ENCODE data around the gene POLD3. TPM values are rescaled to one million over a fixed set of nuclear protein-coding genes. Genes with fewer than 3 reads are reported as not detected.

The POLD3 gene
- total RNA-seq, 1 donor from 2014 or later, result 27.9 TPM

DNA sequence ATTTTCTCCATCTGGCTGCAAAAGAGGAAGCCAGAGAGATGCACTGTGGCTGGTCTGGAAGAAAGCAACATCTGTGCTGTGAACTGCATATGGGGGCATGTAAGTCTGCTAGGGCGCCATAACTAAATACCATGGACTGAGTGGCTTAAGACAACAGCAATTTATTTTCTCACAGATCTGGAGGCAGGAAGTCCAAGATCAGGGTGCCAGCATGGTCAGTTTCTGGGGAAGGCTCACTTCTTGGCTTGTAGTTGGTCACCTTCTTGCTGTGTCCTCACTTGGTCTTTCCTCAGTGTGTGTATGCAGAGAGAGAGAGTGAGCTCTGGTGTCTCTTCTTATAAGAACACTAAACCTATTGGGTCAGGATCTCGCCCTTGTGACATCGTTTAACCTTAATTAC is 34.9 kb upstream of the POLD3 start:
- H3K27me3 Mint-ChIP-seq, result no peaks in the 10 kb centered on the region
- DNase-seq (ENCODE audit: low spot score, unreplicated experiment), result no peak
- H3K4me3 Mint-ChIP-seq (ENCODE audit: low read depth), result no peak overlapping the region
- peaks cover 1% of the 10 kb centered on the region for H3K36me3 Mint-ChIP-seq (ENCODE audit: insufficient read depth)
- no peak overlapping the region for H3K27ac Mint-ChIP-seq
- H3K9me3 Mint-ChIP-seq (ENCODE audit: low read depth), result peaks cover 11% of the 10 kb centered on the region
- no peaks in the 10 kb centered on the region for H3K4me1 Mint-ChIP-seq (ENCODE audit: low read depth)
- TF ChIP-seq, protein P1, sequence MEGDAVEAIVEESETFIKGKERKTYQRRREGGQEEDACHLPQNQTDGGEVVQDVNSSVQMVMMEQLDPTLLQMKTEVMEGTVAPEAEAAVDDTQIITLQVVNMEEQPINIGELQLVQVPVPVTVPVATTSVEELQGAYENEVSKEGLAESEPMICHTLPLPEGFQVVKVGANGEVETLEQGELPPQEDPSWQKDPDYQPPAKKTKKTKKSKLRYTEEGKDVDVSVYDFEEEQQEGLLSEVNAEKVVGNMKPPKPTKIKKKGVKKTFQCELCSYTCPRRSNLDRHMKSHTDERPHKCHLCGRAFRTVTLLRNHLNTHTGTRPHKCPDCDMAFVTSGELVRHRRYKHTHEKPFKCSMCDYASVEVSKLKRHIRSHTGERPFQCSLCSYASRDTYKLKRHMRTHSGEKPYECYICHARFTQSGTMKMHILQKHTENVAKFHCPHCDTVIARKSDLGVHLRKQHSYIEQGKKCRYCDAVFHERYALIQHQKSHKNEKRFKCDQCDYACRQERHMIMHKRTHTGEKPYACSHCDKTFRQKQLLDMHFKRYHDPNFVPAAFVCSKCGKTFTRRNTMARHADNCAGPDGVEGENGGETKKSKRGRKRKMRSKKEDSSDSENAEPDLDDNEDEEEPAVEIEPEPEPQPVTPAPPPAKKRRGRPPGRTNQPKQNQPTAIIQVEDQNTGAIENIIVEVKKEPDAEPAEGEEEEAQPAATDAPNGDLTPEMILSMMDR (IDR thresholded peaks at IDR 0.05; ENCODE audit: unreplicated experiment), result no peak

DNA sequence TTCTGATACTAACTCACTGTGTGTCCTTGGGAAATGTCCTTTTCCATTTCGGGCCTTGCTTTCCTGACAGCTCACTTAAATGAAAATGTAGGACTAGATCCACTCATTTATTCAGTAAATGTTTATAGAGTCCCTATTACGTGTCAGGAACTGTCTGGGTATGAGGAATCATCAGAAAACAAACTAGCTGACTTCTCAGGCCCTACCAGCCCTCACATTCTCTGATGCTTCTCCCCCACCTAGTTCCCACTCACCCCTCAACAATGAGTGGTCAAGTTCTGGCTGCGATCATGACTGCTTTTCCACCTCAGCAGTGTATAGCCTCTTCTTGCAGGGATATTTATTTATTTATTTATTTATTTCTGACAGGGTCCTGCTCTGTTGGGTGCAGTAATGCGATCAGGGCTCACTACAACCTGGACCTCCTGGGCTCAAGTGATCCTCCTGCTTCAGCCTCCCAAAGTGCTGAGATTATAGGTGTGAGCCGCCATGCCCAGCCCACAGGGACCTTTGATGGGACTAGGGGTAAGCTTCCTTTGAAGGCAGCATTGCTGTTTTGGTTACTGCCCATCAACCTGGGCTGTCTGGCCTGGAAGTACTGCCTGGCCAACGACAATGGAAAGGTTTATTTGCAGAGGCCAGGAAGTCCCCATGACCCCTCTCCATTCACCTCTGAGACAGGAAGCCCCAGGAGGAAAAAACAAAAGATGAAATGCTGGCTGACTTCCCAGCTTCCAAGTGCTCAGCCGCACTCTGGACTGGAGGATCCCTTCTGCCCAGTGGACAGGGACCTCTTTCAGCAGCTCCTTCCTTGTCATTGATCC is 33.1 kb upstream of the POLD3 start:
- Mint-ChIP-seq H3K36me3 (ENCODE audit: insufficient read depth) (peaks cover 1% of the 10 kb centered on the region), H3K27me3 (no peaks in the 10 kb centered on the region), H3K4me1 (ENCODE audit: low read depth) (no peaks in the 10 kb centered on the region), H3K4me3 (ENCODE audit: low read depth) (no peak overlapping the region), H3K27ac (no peak overlapping the region), H3K9me3 (ENCODE audit: low read depth) (peaks cover 11% of the 10 kb centered on the region)
- TF ChIP-seq, protein P1 (IDR thresholded peaks at IDR 0.05; ENCODE audit: unreplicated experiment), result no peak
- DNase-seq (ENCODE audit: low spot score, unreplicated experiment), result no peak

DNA sequence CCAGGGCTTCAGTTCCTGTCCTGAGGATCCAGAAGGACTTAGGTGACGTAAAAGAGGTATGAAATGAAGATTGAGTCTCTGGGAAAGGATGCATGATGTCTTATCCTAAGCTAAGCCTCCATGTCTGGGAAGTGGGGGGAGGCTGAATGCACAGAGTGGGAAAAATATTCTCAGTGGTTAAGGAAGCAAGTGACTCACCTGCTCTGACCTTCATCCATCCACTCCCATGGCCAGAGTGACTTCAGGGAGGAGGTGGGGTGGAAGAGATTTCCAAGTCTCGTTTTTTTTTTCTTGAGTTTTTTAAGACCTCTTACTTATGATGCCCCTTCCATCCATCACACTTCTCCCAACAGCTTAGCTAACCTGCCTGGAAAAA is 32.5 kb upstream of the POLD3 start:
- TF ChIP-seq, protein P1 (IDR thresholded peaks at IDR 0.05; ENCODE audit: unreplicated experiment), result no peak
- Mint-ChIP-seq H3K9me3 (ENCODE audit: low read depth) (peaks cover 11% of the 10 kb centered on the region), H3K27me3 (no peaks in the 10 kb centered on the region), H3K4me1 (ENCODE audit: low read depth) (no peaks in the 10 kb centered on the region), H3K27ac (no peak overlapping the region), H3K36me3 (ENCODE audit: insufficient read depth) (peaks cover 1% of the 10 kb centered on the region), H3K4me3 (ENCODE audit: low read depth) (no peak overlapping the region)
- DNase-seq (ENCODE audit: low spot score, unreplicated experiment), result no peak

DNA sequence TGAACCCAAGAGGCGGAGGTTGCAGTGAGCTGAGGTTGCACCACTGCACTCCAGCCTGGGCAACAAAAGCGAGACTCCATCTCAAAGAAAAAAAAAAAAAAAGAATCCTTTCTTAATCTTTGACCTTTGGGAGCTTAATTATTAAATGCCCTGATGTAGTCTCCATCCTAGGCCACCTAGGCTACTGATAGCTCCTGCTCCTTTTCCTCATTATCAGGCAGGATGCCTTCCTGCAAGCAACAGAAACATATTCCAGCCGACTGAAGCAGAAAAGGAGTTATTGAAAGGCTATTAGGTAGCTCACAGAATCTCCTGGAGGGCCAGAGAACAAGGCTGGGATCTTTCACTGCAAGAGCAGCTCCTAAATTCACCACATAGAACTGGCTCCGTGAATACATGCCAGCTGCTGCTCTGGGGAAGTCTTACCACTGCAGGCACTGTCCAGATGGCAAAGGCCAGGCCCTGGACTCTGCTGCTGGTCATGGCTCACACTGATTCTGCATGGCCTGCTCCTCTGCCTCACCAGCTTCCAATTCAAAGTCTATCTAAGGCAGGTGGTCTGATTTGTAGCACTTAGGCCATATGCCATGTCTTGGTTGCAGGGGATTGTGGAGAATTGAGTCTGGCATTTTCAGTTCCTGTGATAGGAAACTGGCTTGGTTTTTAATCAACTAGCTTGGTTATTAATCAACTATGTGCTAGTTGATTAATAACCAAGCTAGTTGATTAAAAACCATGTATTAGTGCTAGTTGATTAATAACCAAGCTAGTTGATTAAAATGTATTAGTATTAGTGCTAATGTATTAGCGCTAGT is 26.0 kb upstream of the POLD3 start:
- TF ChIP-seq, protein P1 (IDR thresholded peaks at IDR 0.05; ENCODE audit: unreplicated experiment), result no peak
- no peak for DNase-seq (ENCODE audit: low spot score, unreplicated experiment)
- Mint-ChIP-seq H3K27ac (peak overlapping the region; percentile 84), H3K27me3 (no peaks in the 10 kb centered on the region), H3K4me1 (ENCODE audit: low read depth) (peaks cover 16% of the 10 kb centered on the region), H3K4me3 (ENCODE audit: low read depth) (no peak overlapping the region), H3K9me3 (ENCODE audit: low read depth) (peaks cover 6% of the 10 kb centered on the region), H3K36me3 (ENCODE audit: insufficient read depth) (peaks cover 1% of the 10 kb centered on the region)

DNA sequence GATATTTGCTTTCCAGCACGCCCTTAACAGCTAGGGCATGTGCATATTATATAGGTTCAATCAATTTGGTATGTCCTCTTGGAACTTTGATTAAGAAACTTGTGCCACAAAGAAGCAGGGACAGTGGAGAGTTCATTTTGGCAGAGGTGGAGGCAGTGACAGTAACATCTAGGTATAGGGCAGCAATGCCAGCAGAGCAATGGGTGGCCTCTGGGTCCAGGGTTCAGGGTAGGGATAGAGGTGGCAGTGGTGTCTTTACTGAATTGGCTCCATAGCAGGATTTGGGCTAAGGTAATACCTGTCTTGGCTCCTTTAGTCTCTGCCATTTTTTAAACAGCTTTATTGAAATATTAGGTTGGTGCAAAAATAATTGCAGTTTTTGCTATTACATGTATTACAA is 24.4 kb upstream of the POLD3 start:
- TF ChIP-seq, protein P1 (IDR thresholded peaks at IDR 0.05; ENCODE audit: unreplicated experiment), result no peak
- Mint-ChIP-seq H3K27ac (no peak overlapping the region), H3K27me3 (no peaks in the 10 kb centered on the region), H3K36me3 (ENCODE audit: insufficient read depth) (no peaks in the 10 kb centered on the region), H3K4me3 (ENCODE audit: low read depth) (no peak overlapping the region), H3K9me3 (ENCODE audit: low read depth) (no peaks in the 10 kb centered on the region), H3K4me1 (ENCODE audit: low read depth) (peaks cover 16% of the 10 kb centered on the region)
- DNase-seq (ENCODE audit: low spot score, unreplicated experiment), result no peak
